Measurements from ENCODE around the gene CEP72.
"Not testable (repeated sequence)": the region's sequence is repeated elsewhere in the genome, so short reads cannot be mapped to it uniquely, and the experiment has no call there.

Gene CEP72

GRCh38 chr5:673831-674629, 61.9 kb downstream of the CEP72 start:
- peak; percentile 41 for DNase-seq

- DNase-seq: peak; percentile 32
Observed at GRCh38 chr5:674630-675011, 62.5 kb downstream of the CEP72 start.

- DNase-seq: no peak
Observed at GRCh38 chr5:675111-675870, 63.2 kb downstream of the CEP72 start.

- DNase-seq: no peak
Observed at GRCh38 chr5:675871-676698, 63.9 kb downstream of the CEP72 start.

- DNase-seq: no peak
Observed at GRCh38 chr5:676699-677076, 64.5 kb downstream of the CEP72 start.

GRCh38 chr5:677131-678101, 65.3 kb downstream of the CEP72 start:
- no peak for DNase-seq

- DNase-seq: not testable (repeated sequence)
Observed at GRCh38 chr5:678521-678920, 66.4 kb downstream of the CEP72 start.

- DNase-seq: not testable (repeated sequence)
Observed at GRCh38 chr5:679166-679895, 67.2 kb downstream of the CEP72 start.

- not testable (repeated sequence) for DNase-seq
Observed at GRCh38 chr5:680118-680795, 68.1 kb downstream of the CEP72 start.

- not testable (repeated sequence) for DNase-seq
Observed at GRCh38 chr5:680836-681235, 68.7 kb downstream of the CEP72 start.

- not testable (repeated sequence) for DNase-seq
Observed at GRCh38 chr5:681317-682191, 69.4 kb downstream of the CEP72 start.

GRCh38 chr5:682216-682615, 70.1 kb downstream of the CEP72 start:
- DNase-seq: not testable (repeated sequence)

GRCh38 chr5:682651-683358, 70.7 kb downstream of the CEP72 start:
- DNase-seq: not testable (repeated sequence)

- DNase-seq: no peak
Observed at GRCh38 chr5:683551-684481, 71.7 kb downstream of the CEP72 start.

- no peak for DNase-seq
Observed at GRCh38 chr5:684751-685216, 72.6 kb downstream of the CEP72 start.

GRCh38 chr5:685262-686171, 73.4 kb downstream of the CEP72 start:
- no peak for DNase-seq

- DNase-seq: not testable (repeated sequence)
Observed at GRCh38 chr5:686172-686523, 74.0 kb downstream of the CEP72 start.

Measured in DMS153 (cell line).